ENCODE data around the gene GPR183.

GRCh38 chr13:99356012-99356261, 48.7 kb upstream of the GPR183 start:
- TF ChIP-seq, protein P1, sequence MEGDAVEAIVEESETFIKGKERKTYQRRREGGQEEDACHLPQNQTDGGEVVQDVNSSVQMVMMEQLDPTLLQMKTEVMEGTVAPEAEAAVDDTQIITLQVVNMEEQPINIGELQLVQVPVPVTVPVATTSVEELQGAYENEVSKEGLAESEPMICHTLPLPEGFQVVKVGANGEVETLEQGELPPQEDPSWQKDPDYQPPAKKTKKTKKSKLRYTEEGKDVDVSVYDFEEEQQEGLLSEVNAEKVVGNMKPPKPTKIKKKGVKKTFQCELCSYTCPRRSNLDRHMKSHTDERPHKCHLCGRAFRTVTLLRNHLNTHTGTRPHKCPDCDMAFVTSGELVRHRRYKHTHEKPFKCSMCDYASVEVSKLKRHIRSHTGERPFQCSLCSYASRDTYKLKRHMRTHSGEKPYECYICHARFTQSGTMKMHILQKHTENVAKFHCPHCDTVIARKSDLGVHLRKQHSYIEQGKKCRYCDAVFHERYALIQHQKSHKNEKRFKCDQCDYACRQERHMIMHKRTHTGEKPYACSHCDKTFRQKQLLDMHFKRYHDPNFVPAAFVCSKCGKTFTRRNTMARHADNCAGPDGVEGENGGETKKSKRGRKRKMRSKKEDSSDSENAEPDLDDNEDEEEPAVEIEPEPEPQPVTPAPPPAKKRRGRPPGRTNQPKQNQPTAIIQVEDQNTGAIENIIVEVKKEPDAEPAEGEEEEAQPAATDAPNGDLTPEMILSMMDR (IDR thresholded peaks at IDR 0.05), result no peak
- TF ChIP-seq POLR2A (IDR thresholded peaks at IDR 0.05), result no peak
